ENCODE measurements around the gene ASAP3.

Gene ASAP3

GRCh38 chr1:23481904-23482303 is 2.1 kb downstream of the ASAP3 start:
- Histone ChIP-seq H3K27me3 (ENCODE audit: insufficient read depth, low read length, poor library complexity) (peaks cover 22% of the 10 kb centered on the region), H3K4me3 (ENCODE audit: low read depth in 1 of 2, low read length in 2 of 2) (no peak overlapping the region), H3K4me1 (ENCODE audit: insufficient read depth, low read length) (peaks cover 15% of the 10 kb centered on the region), H3K9ac (ENCODE audit: low read depth, low read length) (no peak overlapping the region), H2AFZ (ENCODE audit: low read depth, low read length) (no peak overlapping the region), H4K20me1 (ENCODE audit: insufficient read depth, low read length) (no peaks in the 10 kb centered on the region; the same call in 1 of the 2 replicates), H3K79me2 (ENCODE audit: insufficient read depth, low read length) (no peaks in the 10 kb centered on the region), H3K4me2 (ENCODE audit: insufficient read depth, low read length) (no peak overlapping the region), H3K9me3 (ENCODE audit: insufficient read depth, low read length, severe bottlenecking) (no peaks in the 10 kb centered on the region), H3K36me3 (ENCODE audit: insufficient read depth, low read length) (no peaks in the 10 kb centered on the region), H3K27ac (ENCODE audit: low read length) (no peak overlapping the region)
- no peak for DNase-seq
- TF ChIP-seq CTCF (IDR thresholded peaks at IDR 0.05; ENCODE audit: borderline replicate concordance, extremely low read depth, low read length, poor library complexity, severe bottlenecking), result no peak
- no peak for TF ChIP-seq EZH2 (IDR thresholded peaks at IDR 0.05; ENCODE audit: borderline replicate concordance, low read depth, low read length, severe bottlenecking)
- ATAC-seq (ENCODE audit: insufficient read depth, low read depth), result no peak

GRCh38 chr1:23481026-23481597 is 2.9 kb downstream of the ASAP3 start:
- Histone ChIP-seq H3K4me1 (ENCODE audit: insufficient read depth, low read length) (peaks cover 15% of the 10 kb centered on the region), H3K27ac (ENCODE audit: low read length) (no peak overlapping the region), H2AFZ (ENCODE audit: low read depth, low read length) (no peak overlapping the region), H3K27me3 (ENCODE audit: insufficient read depth, low read length, poor library complexity) (peaks cover 22% of the 10 kb centered on the region), H3K9me3 (ENCODE audit: insufficient read depth, low read length, severe bottlenecking) (no peaks in the 10 kb centered on the region), H3K79me2 (ENCODE audit: insufficient read depth, low read length) (no peaks in the 10 kb centered on the region), H3K9ac (ENCODE audit: low read depth, low read length) (no peak overlapping the region), H3K36me3 (ENCODE audit: insufficient read depth, low read length) (no peaks in the 10 kb centered on the region), H3K4me3 (ENCODE audit: low read depth in 1 of 2, low read length in 2 of 2) (no peak overlapping the region), H4K20me1 (ENCODE audit: insufficient read depth, low read length) (no peaks in the 10 kb centered on the region; the same call in 1 of the 2 replicates), H3K4me2 (ENCODE audit: insufficient read depth, low read length) (no peak overlapping the region)
- TF ChIP-seq EZH2 (IDR thresholded peaks at IDR 0.05; ENCODE audit: borderline replicate concordance, low read depth, low read length, severe bottlenecking), result no peak
- TF ChIP-seq CTCF (IDR thresholded peaks at IDR 0.05; ENCODE audit: borderline replicate concordance, extremely low read depth, low read length, poor library complexity, severe bottlenecking), result no peak
- no peak for DNase-seq
- ATAC-seq (ENCODE audit: insufficient read depth, low read depth), result no peak

DNA sequence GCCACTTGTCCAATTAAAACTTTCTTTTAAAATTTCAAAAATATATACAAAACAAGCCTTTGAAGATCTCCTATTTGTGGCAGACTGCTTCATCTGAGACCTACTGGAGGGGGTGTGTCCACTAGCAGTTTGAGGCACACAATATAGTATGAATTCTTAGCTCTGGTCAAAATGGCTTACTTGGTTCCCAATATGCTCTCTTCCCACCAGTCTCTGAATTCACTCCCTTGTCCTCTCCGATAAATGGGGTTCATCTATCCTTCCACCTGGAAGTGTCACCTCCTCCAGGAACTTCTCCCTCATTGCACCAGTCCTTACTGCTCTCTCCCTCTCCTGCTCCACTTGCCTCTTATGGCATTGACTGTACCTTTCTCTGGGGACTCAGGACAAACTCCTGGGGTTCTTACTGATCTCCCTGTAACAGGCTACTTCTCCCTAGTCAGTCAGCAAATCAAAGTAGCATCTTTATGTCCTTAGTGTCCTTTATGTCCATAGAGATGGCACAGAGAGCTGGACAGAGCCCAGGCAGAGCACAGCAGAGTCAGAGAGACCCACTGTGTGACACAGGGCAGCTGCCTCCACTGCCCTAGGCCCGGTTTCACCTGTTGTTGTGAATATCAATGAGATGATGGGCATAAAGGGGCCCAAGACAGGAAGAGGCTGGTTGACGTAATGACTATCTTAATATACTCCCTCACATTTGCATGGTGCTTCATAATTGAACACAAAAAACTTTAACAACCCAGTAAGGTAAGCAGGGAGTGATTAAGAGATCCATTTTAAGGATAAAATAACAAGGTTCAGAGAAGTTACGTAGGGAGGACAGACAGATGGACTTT is 3.6 kb downstream of the ASAP3 start:
- no peak for ATAC-seq (ENCODE audit: insufficient read depth, low read depth)
- H3K4me2 ChIP-seq (ENCODE audit: insufficient read depth, low read length), result no peak overlapping the region

More for the DNA sequence above, 3.6 kb downstream of the ASAP3 start:
- H3K27me3 ChIP-seq (ENCODE audit: insufficient read depth, low read length, poor library complexity), result peaks cover 20% of the 10 kb centered on the region
- peaks cover 15% of the 10 kb centered on the region for H3K4me1 ChIP-seq (ENCODE audit: insufficient read depth, low read length)
- no peaks in the 10 kb centered on the region for H3K9me3 ChIP-seq (ENCODE audit: insufficient read depth, low read length, severe bottlenecking)
- DNase-seq, result no peak
- H3K27ac ChIP-seq (ENCODE audit: low read length), result no peak overlapping the region
- H2AFZ ChIP-seq (ENCODE audit: low read depth, low read length), result no peak overlapping the region
- H3K36me3 ChIP-seq (ENCODE audit: insufficient read depth, low read length), result no peaks in the 10 kb centered on the region
- H3K4me3 ChIP-seq (ENCODE audit: low read depth in 1 of 2, low read length in 2 of 2), result no peak overlapping the region
- H4K20me1 ChIP-seq (ENCODE audit: insufficient read depth, low read length), result no peaks in the 10 kb centered on the region; the same call in 1 of the 2 replicates
- no peaks in the 10 kb centered on the region for H3K79me2 ChIP-seq (ENCODE audit: insufficient read depth, low read length)
- H3K9ac ChIP-seq (ENCODE audit: low read depth, low read length), result no peak overlapping the region
- TF ChIP-seq EZH2 (IDR thresholded peaks at IDR 0.05; ENCODE audit: borderline replicate concordance, low read depth, low read length, severe bottlenecking), result no peak
- TF ChIP-seq CTCF (IDR thresholded peaks at IDR 0.05; ENCODE audit: borderline replicate concordance, extremely low read depth, low read length, poor library complexity, severe bottlenecking), result no peak
